ENCODE data around the gene GALNT13. TPM values are rescaled to one million over a fixed set of nuclear protein-coding genes. Genes with fewer than 3 reads are reported as not detected.

Gene GALNT13
- total RNA-seq, 2 experiments from 2014 or later, result not detected

DNA sequence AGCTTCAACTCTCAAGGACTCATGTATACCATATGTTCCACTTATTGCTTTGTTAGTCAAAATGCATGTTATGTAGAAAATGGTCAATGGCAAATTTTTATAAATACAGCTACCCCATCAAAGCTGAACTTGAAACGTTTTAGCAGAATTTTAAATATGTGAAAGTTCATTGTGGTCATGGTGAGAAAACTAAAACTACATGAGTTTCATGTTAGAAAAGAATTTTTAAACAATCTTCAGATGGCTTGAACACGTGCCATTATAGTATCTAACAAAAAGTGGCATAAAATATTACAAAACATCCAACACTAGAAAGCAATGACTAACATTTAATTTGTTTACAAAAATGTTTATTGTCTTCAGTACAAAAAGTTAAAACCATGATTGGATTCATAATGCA, 580.7 kb downstream of the GALNT13 start:
- CTCF ChIA-PET, result no interaction called here
- no peaks in the 10 kb centered on the region for H3K27me3 ChIP-seq (ENCODE audit: control insufficient read depth in 1 of 2, insufficient read depth in 2 of 2, low read length in 2 of 2)
- no peaks in the 10 kb centered on the region for H3K9me3 ChIP-seq (ENCODE audit: control insufficient read depth in 1 of 2, insufficient read depth in 1 of 2, low read length in 2 of 2)
- no peaks in the 10 kb centered on the region for H3K27me3 Mint-ChIP-seq
- TF ChIP-seq, protein P1, sequence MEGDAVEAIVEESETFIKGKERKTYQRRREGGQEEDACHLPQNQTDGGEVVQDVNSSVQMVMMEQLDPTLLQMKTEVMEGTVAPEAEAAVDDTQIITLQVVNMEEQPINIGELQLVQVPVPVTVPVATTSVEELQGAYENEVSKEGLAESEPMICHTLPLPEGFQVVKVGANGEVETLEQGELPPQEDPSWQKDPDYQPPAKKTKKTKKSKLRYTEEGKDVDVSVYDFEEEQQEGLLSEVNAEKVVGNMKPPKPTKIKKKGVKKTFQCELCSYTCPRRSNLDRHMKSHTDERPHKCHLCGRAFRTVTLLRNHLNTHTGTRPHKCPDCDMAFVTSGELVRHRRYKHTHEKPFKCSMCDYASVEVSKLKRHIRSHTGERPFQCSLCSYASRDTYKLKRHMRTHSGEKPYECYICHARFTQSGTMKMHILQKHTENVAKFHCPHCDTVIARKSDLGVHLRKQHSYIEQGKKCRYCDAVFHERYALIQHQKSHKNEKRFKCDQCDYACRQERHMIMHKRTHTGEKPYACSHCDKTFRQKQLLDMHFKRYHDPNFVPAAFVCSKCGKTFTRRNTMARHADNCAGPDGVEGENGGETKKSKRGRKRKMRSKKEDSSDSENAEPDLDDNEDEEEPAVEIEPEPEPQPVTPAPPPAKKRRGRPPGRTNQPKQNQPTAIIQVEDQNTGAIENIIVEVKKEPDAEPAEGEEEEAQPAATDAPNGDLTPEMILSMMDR (IDR thresholded peaks at IDR 0.05), result no peak
- H3K9me3 Mint-ChIP-seq, result no peaks in the 10 kb centered on the region
- H3K36me3 Mint-ChIP-seq (ENCODE audit: low read depth), result no peaks in the 10 kb centered on the region
- peaks cover 5% of the 10 kb centered on the region for H3K4me1 Mint-ChIP-seq (ENCODE audit: low read depth)
- ATAC-seq (ENCODE audit: poor library complexity), result no peak
- H3K4me1 ChIP-seq (ENCODE audit: insufficient read depth, low read length), result no peaks in the 10 kb centered on the region
- no peak overlapping the region for H3K27ac ChIP-seq (ENCODE audit: low read depth in 1 of 2, low read length in 2 of 2)
- H3K36me3 ChIP-seq (ENCODE audit: insufficient read depth, low read length), result no peaks in the 10 kb centered on the region
- POLR2A ChIA-PET, result no interaction called here
- DNase-seq, result no peak
- no peak overlapping the region for H3K27ac Mint-ChIP-seq
- no peak overlapping the region for H3K4me3 ChIP-seq (ENCODE audit: low read length)
- no peak overlapping the region for H3K4me3 Mint-ChIP-seq
- intact Hi-C loops (cut with DNase I, micrococcal nuclease), result no loop called here

DNA sequence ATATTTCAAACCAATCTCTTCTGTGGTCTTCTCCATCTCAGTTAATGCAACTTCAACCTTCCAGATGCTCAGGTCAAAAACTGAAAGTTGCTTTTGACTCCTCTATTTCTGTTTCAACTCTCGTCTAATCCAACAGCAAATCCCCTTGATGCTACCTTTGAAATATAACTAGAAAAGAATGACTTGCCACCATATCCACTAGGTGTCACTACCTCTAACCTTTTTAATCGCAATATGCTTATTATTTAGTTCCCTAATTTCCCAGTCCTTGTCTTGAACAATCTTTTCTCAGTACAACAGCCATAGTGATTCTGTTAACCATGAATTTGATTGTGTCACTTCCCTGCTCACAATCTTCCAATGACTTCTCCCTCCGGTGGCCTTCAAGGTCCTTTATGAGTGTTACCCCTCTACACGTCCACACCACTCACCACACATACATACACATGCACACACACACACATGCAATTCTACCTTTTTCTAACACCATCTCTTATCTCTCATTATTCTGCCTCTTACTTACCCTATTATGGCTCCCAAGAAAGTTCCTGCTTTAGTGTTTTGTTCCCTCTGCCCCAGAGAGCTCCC, 581.3 kb downstream of the GALNT13 start:
- ChIA-PET POLR2A (no interaction called here), CTCF (no interaction called here)
- peaks cover under 1% of the 10 kb centered on the region for H3K9me3 Mint-ChIP-seq
- no peaks in the 10 kb centered on the region for H3K9me3 ChIP-seq (ENCODE audit: control insufficient read depth in 1 of 2, insufficient read depth in 1 of 2, low read length in 2 of 2)
- H3K4me1 ChIP-seq (ENCODE audit: insufficient read depth, low read length), result no peaks in the 10 kb centered on the region
- H3K27ac ChIP-seq (ENCODE audit: low read depth in 1 of 2, low read length in 2 of 2), result no peak overlapping the region
- H3K27ac Mint-ChIP-seq, result no peak overlapping the region
- H3K36me3 ChIP-seq (ENCODE audit: insufficient read depth, low read length), result no peaks in the 10 kb centered on the region
- no peak for DNase-seq
- TF ChIP-seq, protein P1 (IDR thresholded peaks at IDR 0.05), result no peak
- H3K27me3 ChIP-seq (ENCODE audit: control insufficient read depth in 1 of 2, insufficient read depth in 2 of 2, low read length in 2 of 2), result no peaks in the 10 kb centered on the region
- H3K4me1 Mint-ChIP-seq (ENCODE audit: low read depth), result peaks cover 5% of the 10 kb centered on the region
- H3K27me3 Mint-ChIP-seq, result no peaks in the 10 kb centered on the region
- ATAC-seq (ENCODE audit: poor library complexity), result no peak
- H3K4me3 ChIP-seq (ENCODE audit: low read length), result no peak overlapping the region
- H3K4me3 Mint-ChIP-seq, result no peak overlapping the region
- no peaks in the 10 kb centered on the region for H3K36me3 Mint-ChIP-seq (ENCODE audit: low read depth)
- intact Hi-C loops (cut with DNase I, micrococcal nuclease), result no loop called here

DNA sequence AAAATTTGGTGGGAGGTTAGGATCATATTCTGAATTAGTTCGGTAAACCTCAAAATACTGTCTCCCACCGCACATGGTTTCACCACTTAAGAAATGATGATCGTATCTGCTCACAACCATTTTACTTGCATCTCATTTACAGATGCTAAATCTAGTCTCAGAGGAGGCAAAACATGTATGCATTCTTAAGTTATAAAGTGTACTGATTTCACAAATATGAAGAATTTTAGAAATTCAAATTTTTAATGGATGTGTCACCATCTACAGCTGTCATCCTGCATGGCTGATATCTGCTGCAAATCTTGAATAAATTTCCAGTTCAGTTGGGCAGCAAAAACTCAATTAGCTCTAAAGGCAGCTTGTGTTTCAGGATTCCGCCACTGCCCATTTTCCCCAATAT, 583.4 kb downstream of the GALNT13 start:
- no peak overlapping the region for H3K27ac Mint-ChIP-seq
- ATAC-seq (ENCODE audit: poor library complexity) (no peak), DNase-seq (no peak)
- H3K4me3 Mint-ChIP-seq, result no peak overlapping the region
- Histone ChIP-seq H3K4me1 (ENCODE audit: insufficient read depth, low read length) (no peaks in the 10 kb centered on the region), H3K27ac (ENCODE audit: low read depth in 1 of 2, low read length in 2 of 2) (no peak overlapping the region), H3K36me3 (ENCODE audit: insufficient read depth, low read length) (no peaks in the 10 kb centered on the region), H3K27me3 (ENCODE audit: control insufficient read depth in 1 of 2, insufficient read depth in 2 of 2, low read length in 2 of 2) (no peaks in the 10 kb centered on the region), H3K9me3 (ENCODE audit: control insufficient read depth in 1 of 2, insufficient read depth in 1 of 2, low read length in 2 of 2) (no peaks in the 10 kb centered on the region), H3K4me3 (ENCODE audit: low read length) (no peak overlapping the region)
- no peaks in the 10 kb centered on the region for H3K27me3 Mint-ChIP-seq
- intact Hi-C loops (cut with DNase I, micrococcal nuclease), result no loop called here
- TF ChIP-seq, protein P1 (IDR thresholded peaks at IDR 0.05), result no peak
- ChIA-PET POLR2A (interaction anchor here (0.7 kb wide), 1 partner anchor 9 kb away, joined by 3 read pairs; no protein-coding TSS in a partner anchor), CTCF (no interaction called here)
- H3K4me1 Mint-ChIP-seq (ENCODE audit: low read depth), result peaks cover 5% of the 10 kb centered on the region
- H3K9me3 Mint-ChIP-seq, result peaks cover 2% of the 10 kb centered on the region
- no peaks in the 10 kb centered on the region for H3K36me3 Mint-ChIP-seq (ENCODE audit: low read depth)
